DOHH2 (cell line): ENCODE measurements around the gene CBFB.

Source experiments
- EZH2phosphoT487 ChIP-seq: fragments of 200-600 bp; sonication (generic); IDR thresholded peaks from 2 replicates; pipeline ENCODE4 v1.6.1; 2017; ENCODE audit warnings: borderline replicate concordance, mild to moderate bottlenecking, antibody characterized with exemption, low read length, moderate library complexity, mixed read lengths
- TF ChIP-seq, protein P1 (sequence below): fragments of 200-600 bp; sonication (generic); IDR thresholded peaks from one replicate; pipeline ENCODE4 v1.5.1; 2014; ENCODE audit warnings: antibody characterized with exemption, mild to moderate bottlenecking, low read depth, low read length; ENCODE audit not compliant: poor library complexity, severe bottlenecking

DNA sequence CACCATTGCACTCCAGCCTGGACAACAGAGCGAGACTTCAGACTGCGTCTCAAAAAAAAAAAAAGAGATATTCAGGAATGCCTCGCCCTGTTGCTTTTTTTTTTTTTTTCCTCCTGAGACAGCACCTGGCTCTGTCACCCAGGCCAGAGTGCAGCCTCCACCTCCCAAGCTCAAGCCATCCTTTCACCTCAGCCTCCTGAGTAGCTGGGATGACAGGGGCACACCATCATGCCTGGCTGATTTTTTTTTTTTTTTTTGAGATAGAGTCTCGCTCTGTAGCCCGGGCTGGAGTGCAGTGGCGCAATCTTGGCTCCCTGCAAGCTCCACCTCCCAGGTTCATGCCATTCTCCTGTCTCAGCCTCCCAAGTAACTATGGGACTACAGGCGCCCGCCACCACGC, 88.8 kb downstream of the CBFB start:
- TF ChIP-seq, protein P1, sequence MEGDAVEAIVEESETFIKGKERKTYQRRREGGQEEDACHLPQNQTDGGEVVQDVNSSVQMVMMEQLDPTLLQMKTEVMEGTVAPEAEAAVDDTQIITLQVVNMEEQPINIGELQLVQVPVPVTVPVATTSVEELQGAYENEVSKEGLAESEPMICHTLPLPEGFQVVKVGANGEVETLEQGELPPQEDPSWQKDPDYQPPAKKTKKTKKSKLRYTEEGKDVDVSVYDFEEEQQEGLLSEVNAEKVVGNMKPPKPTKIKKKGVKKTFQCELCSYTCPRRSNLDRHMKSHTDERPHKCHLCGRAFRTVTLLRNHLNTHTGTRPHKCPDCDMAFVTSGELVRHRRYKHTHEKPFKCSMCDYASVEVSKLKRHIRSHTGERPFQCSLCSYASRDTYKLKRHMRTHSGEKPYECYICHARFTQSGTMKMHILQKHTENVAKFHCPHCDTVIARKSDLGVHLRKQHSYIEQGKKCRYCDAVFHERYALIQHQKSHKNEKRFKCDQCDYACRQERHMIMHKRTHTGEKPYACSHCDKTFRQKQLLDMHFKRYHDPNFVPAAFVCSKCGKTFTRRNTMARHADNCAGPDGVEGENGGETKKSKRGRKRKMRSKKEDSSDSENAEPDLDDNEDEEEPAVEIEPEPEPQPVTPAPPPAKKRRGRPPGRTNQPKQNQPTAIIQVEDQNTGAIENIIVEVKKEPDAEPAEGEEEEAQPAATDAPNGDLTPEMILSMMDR: no peak
- TF ChIP-seq EZH2phosphoT487: no peak
